ENCODE data around the gene DOK7.

- no peak for TF ChIP-seq PPARA (CRISPR knock-in tag; IDR thresholded peaks at IDR 0.05; ENCODE audit: borderline replicate concordance)
- TF ChIP-seq ZNF565 (CRISPR knock-in tag; conservative IDR thresholded peaks at IDR 0.05; ENCODE audit: low read depth): no peak
- no peak for TF ChIP-seq BACH2 (CRISPR knock-in tag; IDR thresholded peaks at IDR 0.05; ENCODE audit: borderline replicate concordance)
- TF ChIP-seq CSRNP3 (CRISPR knock-in tag; IDR thresholded peaks at IDR 0.05): no peak
- TF ChIP-seq PATZ1 (CRISPR knock-in tag; IDR thresholded peaks at IDR 0.05; ENCODE audit: borderline replicate concordance): no peak
- TF ChIP-seq ZFP3 (CRISPR knock-in tag; IDR thresholded peaks at IDR 0.05): no peak
- TF ChIP-seq ISL1 (CRISPR knock-in tag; IDR thresholded peaks at IDR 0.05): no peak
- no peak for TF ChIP-seq ZNF70 (CRISPR knock-in tag; IDR thresholded peaks at IDR 0.05)
- no peak for TF ChIP-seq SNAI2 (CRISPR knock-in tag; IDR thresholded peaks at IDR 0.05)
- TF ChIP-seq ARNTL (CRISPR knock-in tag; IDR thresholded peaks at IDR 0.05; ENCODE audit: borderline replicate concordance, low read depth): no peak
- TF ChIP-seq ZFP30 (CRISPR knock-in tag; IDR thresholded peaks at IDR 0.05): no peak
Observed at GRCh38 chr4:3441501-3442459, 21.3 kb upstream of the DOK7 start, which contains the start of gene HGFAC.
